OCI-LY1 (cell line): Measurements from ENCODE around the gene CMIP.

Experiments
- CTCF ChIP-seq: fragments of 200-600 bp; sonication (generic), shearing (Covaris generic); IDR thresholded peaks from 2 replicates; pipeline ENCODE4 v1.5.1; 2017; ENCODE audit warnings: mild to moderate bottlenecking, antibody characterized with exemption, low read length, moderate library complexity, mixed read lengths
- EZH2 ChIP-seq: fragments of 200-600 bp; sonication (generic), shearing (Covaris generic); IDR thresholded peaks from 2 replicates; pipeline ENCODE4 v1.8.0; 2017; ENCODE audit warnings: borderline replicate concordance, mixed run types, mild to moderate bottlenecking, antibody characterized with exemption, low read length, moderate library complexity, mixed read lengths

- TF ChIP-seq CTCF: no peak
- no peak for TF ChIP-seq EZH2
Observed at GRCh38 chr16:81617021-81617346, 172.4 kb downstream of the CMIP start.
